ENCODE data around the gene LUM. TPM values are rescaled to one million over a fixed set of nuclear protein-coding genes. Genes with fewer than 3 reads are reported as not detected.

The LUM gene
- total RNA-seq, 1 experiment from 2014 or later = 0.31 TPM

GRCh38 chr12:91144053-91144452, 32.8 kb upstream of the LUM start:
- Mint-ChIP-seq H3K36me3 (ENCODE audit: insufficient read depth, unreplicated experiment) (no peaks in the 10 kb centered on the region), H3K27ac (ENCODE audit: unreplicated experiment) (no peak overlapping the region), H3K4me1 (ENCODE audit: low read depth, unreplicated experiment) (no peaks in the 10 kb centered on the region), H3K9me3 (ENCODE audit: low read depth, unreplicated experiment) (peaks cover 6% of the 10 kb centered on the region), H3K27me3 (ENCODE audit: unreplicated experiment) (no peaks in the 10 kb centered on the region), H3K4me3 (ENCODE audit: low read depth, unreplicated experiment) (no peak overlapping the region)
- DNase-seq = no peak
- TF ChIP-seq, protein P1, sequence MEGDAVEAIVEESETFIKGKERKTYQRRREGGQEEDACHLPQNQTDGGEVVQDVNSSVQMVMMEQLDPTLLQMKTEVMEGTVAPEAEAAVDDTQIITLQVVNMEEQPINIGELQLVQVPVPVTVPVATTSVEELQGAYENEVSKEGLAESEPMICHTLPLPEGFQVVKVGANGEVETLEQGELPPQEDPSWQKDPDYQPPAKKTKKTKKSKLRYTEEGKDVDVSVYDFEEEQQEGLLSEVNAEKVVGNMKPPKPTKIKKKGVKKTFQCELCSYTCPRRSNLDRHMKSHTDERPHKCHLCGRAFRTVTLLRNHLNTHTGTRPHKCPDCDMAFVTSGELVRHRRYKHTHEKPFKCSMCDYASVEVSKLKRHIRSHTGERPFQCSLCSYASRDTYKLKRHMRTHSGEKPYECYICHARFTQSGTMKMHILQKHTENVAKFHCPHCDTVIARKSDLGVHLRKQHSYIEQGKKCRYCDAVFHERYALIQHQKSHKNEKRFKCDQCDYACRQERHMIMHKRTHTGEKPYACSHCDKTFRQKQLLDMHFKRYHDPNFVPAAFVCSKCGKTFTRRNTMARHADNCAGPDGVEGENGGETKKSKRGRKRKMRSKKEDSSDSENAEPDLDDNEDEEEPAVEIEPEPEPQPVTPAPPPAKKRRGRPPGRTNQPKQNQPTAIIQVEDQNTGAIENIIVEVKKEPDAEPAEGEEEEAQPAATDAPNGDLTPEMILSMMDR (IDR thresholded peaks at IDR 0.05; ENCODE audit: unreplicated experiment) = no peak
- CTCF ChIA-PET = no interaction called here
- no TSS peak for BruUV-seq (replicated peaks)
- intact Hi-C loops (cut with micrococcal nuclease; ENCODE audit: unreplicated experiment) = no loop called here

DNA sequence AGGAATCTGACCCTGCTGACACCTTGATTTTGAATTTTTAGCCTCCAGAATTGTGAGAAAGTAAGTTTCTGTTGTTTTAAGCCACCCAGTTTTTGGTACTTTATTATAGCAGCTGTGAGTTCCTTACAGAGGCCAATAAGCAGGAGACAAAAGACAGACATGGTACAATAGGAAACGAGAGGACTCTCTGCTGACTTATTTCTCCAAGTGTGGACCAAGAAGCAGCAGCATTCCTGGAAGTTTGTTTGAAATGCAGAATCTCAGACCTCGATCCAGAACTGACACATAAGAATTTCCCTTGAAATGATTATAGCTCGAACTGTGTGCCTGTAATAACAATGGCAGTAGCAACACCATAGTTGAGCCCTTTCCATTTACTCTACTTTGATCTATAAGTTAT, 31.9 kb upstream of the LUM start:
- H3K36me3 Mint-ChIP-seq (ENCODE audit: insufficient read depth, unreplicated experiment) = no peaks in the 10 kb centered on the region
- no TSS peak for BruUV-seq (replicated peaks)
- TF ChIP-seq, protein P1 (IDR thresholded peaks at IDR 0.05; ENCODE audit: unreplicated experiment) = no peak
- H3K27ac Mint-ChIP-seq (ENCODE audit: unreplicated experiment) = no peak overlapping the region
- H3K4me1 Mint-ChIP-seq (ENCODE audit: low read depth, unreplicated experiment) = no peaks in the 10 kb centered on the region
- H3K9me3 Mint-ChIP-seq (ENCODE audit: low read depth, unreplicated experiment) = peaks cover 6% of the 10 kb centered on the region
- no peak overlapping the region for H3K4me3 Mint-ChIP-seq (ENCODE audit: low read depth, unreplicated experiment)
- H3K27me3 Mint-ChIP-seq (ENCODE audit: unreplicated experiment) = no peaks in the 10 kb centered on the region
- DNase-seq = no peak
- intact Hi-C loops (cut with micrococcal nuclease; ENCODE audit: unreplicated experiment) = no loop called here
- CTCF ChIA-PET = no interaction called here

DNA sequence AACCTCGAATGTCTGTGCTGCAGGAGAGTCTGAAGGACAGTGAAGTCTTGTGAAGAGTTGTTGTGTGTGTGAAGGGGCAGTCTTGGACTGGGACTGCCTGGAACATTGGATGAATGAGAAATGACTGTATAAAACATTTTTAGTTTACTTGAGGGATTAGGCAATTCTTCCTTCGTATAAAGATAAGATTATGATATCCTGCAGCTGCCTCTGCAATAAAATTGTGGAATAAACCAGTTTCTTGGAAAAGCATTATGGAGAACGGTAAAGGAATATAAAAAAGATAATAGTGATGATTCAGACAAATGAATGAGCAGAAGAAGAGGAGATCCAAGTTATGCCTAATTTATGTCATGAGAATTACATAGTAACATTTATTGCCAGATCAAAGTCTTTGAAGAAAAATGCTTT, 30.9 kb upstream of the LUM start:
- H3K27me3 Mint-ChIP-seq (ENCODE audit: unreplicated experiment) = no peaks in the 10 kb centered on the region
- no peaks in the 10 kb centered on the region for H3K36me3 Mint-ChIP-seq (ENCODE audit: insufficient read depth, unreplicated experiment)
- intact Hi-C loops (cut with micrococcal nuclease; ENCODE audit: unreplicated experiment) = loop anchor here (1.0 kb wide), 1 partner anchor 198 kb away; no protein-coding TSS in a partner anchor
- peaks cover 6% of the 10 kb centered on the region for H3K9me3 Mint-ChIP-seq (ENCODE audit: low read depth, unreplicated experiment)
- no peak overlapping the region for H3K4me3 Mint-ChIP-seq (ENCODE audit: low read depth, unreplicated experiment)
- no peak overlapping the region for H3K27ac Mint-ChIP-seq (ENCODE audit: unreplicated experiment)
- CTCF ChIA-PET = no interaction called here
- DNase-seq = no peak
- no TSS peak for BruUV-seq (replicated peaks)
- TF ChIP-seq, protein P1 (IDR thresholded peaks at IDR 0.05; ENCODE audit: unreplicated experiment) = no peak
- H3K4me1 Mint-ChIP-seq (ENCODE audit: low read depth, unreplicated experiment) = no peaks in the 10 kb centered on the region

GRCh38 chr12:91140026-91140931, 29.0 kb upstream of the LUM start:
- no TSS peak for BruUV-seq (replicated peaks)
- Mint-ChIP-seq H3K4me1 (ENCODE audit: low read depth, unreplicated experiment) (no peaks in the 10 kb centered on the region), H3K27ac (ENCODE audit: unreplicated experiment) (no peak overlapping the region)

More at GRCh38 chr12:91140026-91140931, 29.0 kb upstream of the LUM start:
- CTCF ChIA-PET = no interaction called here
- no peaks in the 10 kb centered on the region for H3K36me3 Mint-ChIP-seq (ENCODE audit: insufficient read depth, unreplicated experiment)
- H3K9me3 Mint-ChIP-seq (ENCODE audit: low read depth, unreplicated experiment) = peaks cover 3% of the 10 kb centered on the region
- H3K27me3 Mint-ChIP-seq (ENCODE audit: unreplicated experiment) = no peaks in the 10 kb centered on the region
- no peak for DNase-seq
- H3K4me3 Mint-ChIP-seq (ENCODE audit: low read depth, unreplicated experiment) = no peak overlapping the region
- TF ChIP-seq, protein P1 (IDR thresholded peaks at IDR 0.05; ENCODE audit: unreplicated experiment) = no peak
- intact Hi-C loops (cut with micrococcal nuclease; ENCODE audit: unreplicated experiment) = no loop called here
